ENCODE measurements around the gene METTL3. TPM values are rescaled to one million over a fixed set of nuclear protein-coding genes. Genes with fewer than 3 reads are reported as not detected.
A peak's percentile ranks its signal among the peaks of the same experiment; 100 is the strongest.

METTL3 gene
- total RNA-seq, 2 donors from 2014 or later, result 25.1 to 27.4 TPM

- Histone ChIP-seq H3K4me1 (peaks cover 0 to 14% of the 10 kb centered on the region in 2 donors), H3K27ac (no peak overlapping the region), H3K9me3 (no peaks in the 10 kb centered on the region), H3K27me3 (no peaks in the 10 kb centered on the region), H3K4me3 (no peak overlapping the region), H3K36me3 (no peaks in the 10 kb centered on the region)
- no peak for DNase-seq (ENCODE audit: low spot score)
- TF ChIP-seq CTCF (IDR thresholded peaks at IDR 0.05), result no peak
Observed at GRCh38 chr14:21529515-21529914, 18.4 kb upstream of the METTL3 start.

GRCh38 chr14:21528381-21529348 is 17.5 kb upstream of the METTL3 start:
- Histone ChIP-seq H3K27me3 (no peaks in the 10 kb centered on the region), H3K9me3 (no peaks in the 10 kb centered on the region), H3K4me3 (no peak overlapping the region), H3K4me1 (peaks cover 0 to 14% of the 10 kb centered on the region in 2 donors), H3K36me3 (no peaks in the 10 kb centered on the region), H3K27ac (no peak overlapping the region)
- no peak for TF ChIP-seq CTCF (IDR thresholded peaks at IDR 0.05)
- no peak for DNase-seq (ENCODE audit: low spot score)

- DNase-seq (ENCODE audit: low spot score), result no peak
- Histone ChIP-seq H3K27ac (no peak overlapping the region), H3K9me3 (no peaks in the 10 kb centered on the region), H3K4me1 (peaks cover 0 to 14% of the 10 kb centered on the region in 2 donors), H3K4me3 (no peak overlapping the region), H3K27me3 (no peaks in the 10 kb centered on the region), H3K36me3 (no peaks in the 10 kb centered on the region)
- no peak for TF ChIP-seq CTCF (IDR thresholded peaks at IDR 0.05)
Observed at GRCh38 chr14:21527318-21527679, 16.2 kb upstream of the METTL3 start.

- no peak for TF ChIP-seq CTCF (IDR thresholded peaks at IDR 0.05)
- H3K27ac ChIP-seq, result peak overlapping the region; percentile 67 to 83
- no peak for DNase-seq (ENCODE audit: low spot score)
Observed at GRCh38 chr14:21526672-21527317, 15.7 kb upstream of the METTL3 start.

GRCh38 chr14:21525962-21526671 is 15.0 kb upstream of the METTL3 start, which contains the start of gene SALL2:
TSS of gene SALL2 (minus strand) at chr14:21526346. CDS start at chr14:21526127, 219 bp downstream.
- H3K4me3 ChIP-seq, result peak within 1 kb of the TSS; percentile 86 to 89
- no peak for TF ChIP-seq CTCF (IDR thresholded peaks at IDR 0.05)
- no peaks in the 10 kb centered on the region for H3K27me3 ChIP-seq
- H3K4me1 ChIP-seq, result peaks cover 0 to 14% of the 10 kb centered on the region in 2 donors
- H3K9me3 ChIP-seq, result no peaks in the 10 kb centered on the region
- peak within 1 kb of the TSS; percentile 67 to 83 for H3K27ac ChIP-seq
- no peaks in the 10 kb centered on the region for H3K36me3 ChIP-seq
- peak; percentile 69 for DNase-seq (ENCODE audit: low spot score)

More at GRCh38 chr14:21526672-21527317, 15.7 kb upstream of the METTL3 start:
- Histone ChIP-seq H3K4me1 (peaks cover 0 to 14% of the 10 kb centered on the region in 2 donors), H3K36me3 (no peaks in the 10 kb centered on the region), H3K27me3 (no peaks in the 10 kb centered on the region), H3K4me3 (peak overlapping the region; percentile 86 to 89), H3K9me3 (no peaks in the 10 kb centered on the region)

All from right atrium auricular region (tissue), 2 donors.